Measurements from ENCODE around the gene ITGA1. TPM values are rescaled to one million over a fixed set of nuclear protein-coding genes. Genes with fewer than 3 reads are reported as not detected.
A peak's percentile ranks its signal among the peaks of the same experiment; 100 is the strongest.

The ITGA1 gene
- total and polyA plus RNA-seq, 2 of the 13 experiments (the other 11 are each of a cell fraction or from before 2014, with no cell fraction given) = 23.1 to 28.6 TPM

- TF ChIP-seq NR0B2 (CRISPR knock-in tag; IDR thresholded peaks at IDR 0.05) = no peak
- TF ChIP-seq BATF2 (CRISPR knock-in tag; IDR thresholded peaks at IDR 0.05) = no peak
- 0 out of 2 replicates have a peak, but pooled peaks have one; percentile 52 for TF ChIP-seq CCDC6 (CRISPR knock-in tag; IDR thresholded peaks at IDR 0.05)
- no peak for TF ChIP-seq CHD4 (IDR thresholded peaks at IDR 0.05; ENCODE audit: borderline replicate concordance, low read length)
- TF ChIP-seq ZNF644 (CRISPR knock-in tag; IDR thresholded peaks at IDR 0.05; ENCODE audit: low read depth) = peak; percentile 12; the same call in 1 of the 2 replicates
- no peak for TF ChIP-seq ZNF451 (CRISPR knock-in tag; IDR thresholded peaks at IDR 0.05)
- TF ChIP-seq ZSCAN25 (CRISPR knock-in tag; IDR thresholded peaks at IDR 0.05) = no peak
- TF ChIP-seq, protein P1, sequence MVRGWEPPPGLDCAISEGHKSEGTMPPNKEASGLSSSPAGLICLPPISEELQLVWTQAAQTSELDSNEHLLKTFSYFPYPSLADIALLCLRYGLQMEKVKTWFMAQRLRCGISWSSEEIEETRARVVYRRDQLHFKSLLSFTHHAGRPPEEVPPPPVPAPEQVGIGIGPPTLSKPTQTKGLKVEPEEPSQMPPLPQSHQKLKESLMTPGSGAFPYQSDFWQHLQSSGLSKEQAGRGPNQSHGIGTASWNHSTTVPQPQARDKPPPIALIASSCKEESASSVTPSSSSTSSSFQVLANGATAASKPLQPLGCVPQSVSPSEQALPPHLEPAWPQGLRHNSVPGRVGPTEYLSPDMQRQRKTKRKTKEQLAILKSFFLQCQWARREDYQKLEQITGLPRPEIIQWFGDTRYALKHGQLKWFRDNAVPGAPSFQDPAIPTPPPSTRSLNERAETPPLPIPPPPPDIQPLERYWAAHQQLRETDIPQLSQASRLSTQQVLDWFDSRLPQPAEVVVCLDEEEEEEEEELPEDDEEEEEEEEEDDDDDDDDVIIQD (CRISPR knock-in tag; IDR thresholded peaks at IDR 0.05; ENCODE audit: low read depth) = peak; percentile 22; the same call in 1 of the 2 replicates
- TF ChIP-seq AFF4 (CRISPR knock-in tag; IDR thresholded peaks at IDR 0.05) = no peak
- TF ChIP-seq CREM (IDR thresholded peaks at IDR 0.05) = no peak
- TF ChIP-seq CREM (CRISPR knock-in tag; IDR thresholded peaks at IDR 0.05) = no peak
- no peak; the same call in 1 of the 2 replicates for TF ChIP-seq ZNF317 (CRISPR knock-in tag; IDR thresholded peaks at IDR 0.05)
- TF ChIP-seq SUZ12 (IDR thresholded peaks at IDR 0.05; ENCODE audit: low read depth, low read length) = no peak
- TF ChIP-seq JUNB (CRISPR knock-in tag; IDR thresholded peaks at IDR 0.05; ENCODE audit: borderline replicate concordance) = no peak
- peak; percentile 26 for TF ChIP-seq ZNF781 (CRISPR knock-in tag; IDR thresholded peaks at IDR 0.05; ENCODE audit: borderline replicate concordance, not compliant biosample characterization)
- TF ChIP-seq ZNF558 (CRISPR knock-in tag; IDR thresholded peaks at IDR 0.05; ENCODE audit: borderline replicate concordance) = peak; percentile 75
- no peak for TF ChIP-seq TBP (CRISPR knock-in tag; IDR thresholded peaks at IDR 0.05)
- no peak for TF ChIP-seq ZUFSP (CRISPR knock-in tag; IDR thresholded peaks at IDR 0.05; ENCODE audit: borderline replicate concordance)
- TF ChIP-seq ZFY (CRISPR knock-in tag; IDR thresholded peaks at IDR 0.05) = no peak; the same call in 1 of the 2 replicates
- TF ChIP-seq, protein P2, sequence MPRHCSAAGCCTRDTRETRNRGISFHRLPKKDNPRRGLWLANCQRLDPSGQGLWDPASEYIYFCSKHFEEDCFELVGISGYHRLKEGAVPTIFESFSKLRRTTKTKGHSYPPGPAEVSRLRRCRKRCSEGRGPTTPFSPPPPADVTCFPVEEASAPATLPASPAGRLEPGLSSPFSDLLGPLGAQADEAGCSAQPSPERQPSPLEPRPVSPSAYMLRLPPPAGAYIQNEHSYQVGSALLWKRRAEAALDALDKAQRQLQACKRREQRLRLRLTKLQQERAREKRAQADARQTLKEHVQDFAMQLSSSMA (CRISPR knock-in tag; IDR thresholded peaks at IDR 0.05) = no peak
Observed at GRCh38 chr5:52799983-52800393, 12.3 kb downstream of the ITGA1 start (continued).

Measured in HepG2 (cell line).